Transverse colon (tissue), 4 donors: Measurements from ENCODE around the gene ECHDC3. TPM values are rescaled to one million over a fixed set of nuclear protein-coding genes. Genes with fewer than 3 reads are reported as not detected.

Experiments
- DNase-seq: peaks from one replicate; pipeline ENCODE4 v3.0.0-alpha.2; 2019
- H3K27ac ChIP-seq, 4 donors: fragments of 200-600 bp; sonication (generic); 2 replicates each; pipeline ENCODE4 v1.5.1; 2016 to 2018; ENCODE audit warnings: inconsistent platforms in 4 of 4
- H3K27me3 ChIP-seq: fragments of 200-600 bp; sonication (generic); 2 replicates; pipeline ENCODE4 v1.5.1; 2017; ENCODE audit warnings: inconsistent platforms
- H3K36me3 ChIP-seq, 4 donors: fragments of 200-600 bp; sonication (generic); 2 replicates each; pipeline ENCODE4 v1.5.1; 2017 to 2019; ENCODE audit warnings: inconsistent platforms in 4 of 4
- H3K4me1 ChIP-seq, 4 donors: fragments of 200-600 bp; sonication (generic); 2 replicates each; pipeline ENCODE4 v1.5.1; 2017 to 2020; ENCODE audit warnings: inconsistent platforms in 4 of 4
- H3K4me3 ChIP-seq, 4 donors: fragments of 200-600 bp; sonication (generic); 1 replicate in 1 of 4; 2 replicates in 3 of 4; pipeline versions ENCODE4 v1.5.1 to v1.6.1; 2017 to 2019; ENCODE audit warnings: inconsistent platforms in 4 of 4
- H3K9me3 ChIP-seq, 2 donors: fragments of 200-600 bp; sonication (generic); 2 replicates each; pipeline ENCODE4 v1.5.1; 2017 to 2019; ENCODE audit warnings: inconsistent platforms in 2 of 2
- CTCF ChIP-seq, 5 experiments: fragments of 200-600 bp in 3 of 5; fragments of 450-650 bp in 2 of 5; sonication (generic) in 3 of 5; IDR thresholded peaks; 1 replicate in 2 of 5; 2 replicates in 3 of 5; pipeline ENCODE4 v1.5.1; 2016 to 2017; ENCODE audit warnings: antibody characterized with exemption in 5 of 5, inconsistent platforms in 3 of 5, mild to moderate bottlenecking in 2 of 5, moderate library complexity in 1 of 5
- EP300 ChIP-seq: sonication (generic); formaldehyde crosslinking; IDR thresholded peaks from one replicate; pipeline ENCODE4 v1.6.1; 2017; ENCODE audit warnings: antibody characterized with exemption, low read depth
- POLR2A ChIP-seq: fragments of 450-650 bp; IDR thresholded peaks from one replicate; pipeline ENCODE4 v1.6.1; 2016; ENCODE audit warnings: antibody characterized with exemption, mild to moderate bottlenecking, moderate library complexity
- POLR2AphosphoS5 ChIP-seq, 3 donors: sonication (generic); formaldehyde crosslinking; IDR thresholded peaks; one replicate each; pipeline ENCODE4 v1.6.1; 2016; ENCODE audit warnings: antibody characterized with exemption in 3 of 3
- WGBS, 2 donors: methylation state at CpG; one replicate each; pipeline ENCODE4 v1.1.5; 2018; ENCODE audit warnings: low coverage in 1 of 2; 5-methylcytosine and 5-hydroxymethylcytosine counted together
- in situ Hi-C, 4 donors: fragments of 200-750 bp; cut with MboI; loops; one replicate each; pipeline versions ENCODE4 v1.15.0 to v1.15.1; 2017; ENCODE audit warnings: low sequenced_read_pairs in 3 of 4, low pct_ligation_motif_present in 1 of 4, low pct_unique_long_range_greater_than_20kb in 1 of 4
- intact Hi-C: fragments of 100-400 bp; cut with DNase I; formaldehyde crosslinking; loops from one replicate; pipeline ENCODE4 v1.15.1; 2023; ENCODE audit warnings: low total_unique reads
- total RNA-seq, 4 donors: library from RNA; depleted of rRNA; stranded (reverse); fragments of >200 nt; gene quantifications; one replicate each; pipeline ENCODE4 v1.1.0, GENCODE V29; 2016

The ECHDC3 gene
- total RNA-seq, 4 donors from 2014 or later, result 0.75 to 5.7 (median 4.0) TPM

- in situ Hi-C loops, result no loop called here
- no peaks in the 10 kb centered on the region for H3K9me3 ChIP-seq
- no peak overlapping the region for H3K4me3 ChIP-seq
- H3K36me3 ChIP-seq, result no peaks in the 10 kb centered on the region
- no peaks in the 10 kb centered on the region for H3K27me3 ChIP-seq
- TF ChIP-seq CTCF (IDR thresholded peaks at IDR 0.05) (no peak), EP300 (no peak), POLR2A (no peak), POLR2AphosphoS5 (IDR thresholded peaks at IDR 0.05) (no peak)
- no peak overlapping the region for H3K27ac ChIP-seq
- no peak for DNase-seq
- no peaks in the 10 kb centered on the region for H3K4me1 ChIP-seq
- 71% methylated on average over 6 of the region's 6 CpGs; no CpG with 5 or more reads in 1 of the 2 donors for WGBS, 2 donors
- intact Hi-C loops, result no loop called here
These were observed 23.0 kb downstream of the ECHDC3 start for GRCh38 chr10:11765141-11765540.

GRCh38 chr10:11772575-11773288, 30.6 kb downstream of the ECHDC3 start:
- Histone ChIP-seq H3K36me3 (no peaks in the 10 kb centered on the region), H3K27me3 (no peaks in the 10 kb centered on the region), H3K4me3 (no peak overlapping the region), H3K4me1 (no peaks in the 10 kb centered on the region), H3K27ac (no peak overlapping the region), H3K9me3 (no peaks in the 10 kb centered on the region)
- 50 to 65% methylated on average over 2 to 16 of the region's 16 CpGs for WGBS, 2 donors
- intact Hi-C loops, result no loop called here
- no peak for TF ChIP-seq CTCF (IDR thresholded peaks at IDR 0.05)
- no peak for TF ChIP-seq EP300
- no peak for TF ChIP-seq POLR2A
- no peak for TF ChIP-seq POLR2AphosphoS5 (IDR thresholded peaks at IDR 0.05)
- no peak for DNase-seq
- in situ Hi-C loops, result no loop called here

GRCh38 chr10:11773761-11774441, 31.7 kb downstream of the ECHDC3 start:
- TF ChIP-seq CTCF (IDR thresholded peaks at IDR 0.05), result no peak
- no peak for TF ChIP-seq POLR2AphosphoS5 (IDR thresholded peaks at IDR 0.05)
- no peak for TF ChIP-seq POLR2A
- TF ChIP-seq EP300, result no peak
- DNase-seq, result no peak
- Histone ChIP-seq H3K27me3 (no peaks in the 10 kb centered on the region), H3K4me1 (no peaks in the 10 kb centered on the region), H3K9me3 (no peaks in the 10 kb centered on the region), H3K27ac (no peak overlapping the region), H3K36me3 (no peaks in the 10 kb centered on the region), H3K4me3 (no peak overlapping the region)
- WGBS, 2 donors, result 85 to 86% methylated on average over 7 to 14 of the region's 14 CpGs
- in situ Hi-C loops (no loop called here), intact Hi-C loops (no loop called here)

GRCh38 chr10:11775412-11775811, 33.2 kb downstream of the ECHDC3 start:
- intact Hi-C loops (no loop called here), in situ Hi-C loops (loop anchor here in 1 of 4 donors (25.0 kb wide), 1 partner anchor 212 kb away; no protein-coding TSS in a partner anchor)
- Histone ChIP-seq H3K27ac (no peak overlapping the region), H3K27me3 (no peaks in the 10 kb centered on the region), H3K4me1 (no peaks in the 10 kb centered on the region), H3K36me3 (no peaks in the 10 kb centered on the region), H3K4me3 (no peak overlapping the region), H3K9me3 (no peaks in the 10 kb centered on the region)
- DNase-seq, result no peak
- 46 to 62% methylated on average over 4 to 5 of the region's 5 CpGs for WGBS, 2 donors
- TF ChIP-seq POLR2A (no peak), POLR2AphosphoS5 (IDR thresholded peaks at IDR 0.05) (no peak), EP300 (no peak), CTCF (IDR thresholded peaks at IDR 0.05) (no peak)
